Globus pallidus (tissue), 1 donor: ENCODE measurements around the gene CD53.
"Not testable (repeated sequence)": the region's sequence is repeated elsewhere in the genome, so short reads cannot be mapped to it uniquely, and the experiment has no call there.

Experiments
- DNase-seq: peaks from one replicate; pipeline ENCODE4 v3.0.0-alpha.2; 2015; ENCODE audit warnings: low spot score

The CD53 gene

DNA sequence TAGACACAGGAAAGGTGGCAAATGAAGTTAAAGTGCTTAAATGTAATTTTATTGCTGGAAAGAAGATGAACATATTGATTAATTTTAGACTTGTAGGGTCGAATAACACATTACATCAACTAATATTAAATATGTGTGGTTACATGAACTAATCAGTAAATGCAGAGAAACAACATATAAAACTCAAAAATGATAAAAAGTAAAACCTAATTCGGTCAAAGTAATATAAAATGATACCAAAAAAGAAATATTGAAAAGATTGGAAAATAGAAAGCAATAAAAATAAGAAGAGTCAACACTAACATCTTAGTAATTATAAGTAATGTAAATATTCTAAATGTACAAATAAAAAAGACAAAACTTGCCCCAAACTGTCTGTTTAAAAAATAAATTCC lies 43.3 kb downstream of the CD53 start:
- no peak for DNase-seq

DNA sequence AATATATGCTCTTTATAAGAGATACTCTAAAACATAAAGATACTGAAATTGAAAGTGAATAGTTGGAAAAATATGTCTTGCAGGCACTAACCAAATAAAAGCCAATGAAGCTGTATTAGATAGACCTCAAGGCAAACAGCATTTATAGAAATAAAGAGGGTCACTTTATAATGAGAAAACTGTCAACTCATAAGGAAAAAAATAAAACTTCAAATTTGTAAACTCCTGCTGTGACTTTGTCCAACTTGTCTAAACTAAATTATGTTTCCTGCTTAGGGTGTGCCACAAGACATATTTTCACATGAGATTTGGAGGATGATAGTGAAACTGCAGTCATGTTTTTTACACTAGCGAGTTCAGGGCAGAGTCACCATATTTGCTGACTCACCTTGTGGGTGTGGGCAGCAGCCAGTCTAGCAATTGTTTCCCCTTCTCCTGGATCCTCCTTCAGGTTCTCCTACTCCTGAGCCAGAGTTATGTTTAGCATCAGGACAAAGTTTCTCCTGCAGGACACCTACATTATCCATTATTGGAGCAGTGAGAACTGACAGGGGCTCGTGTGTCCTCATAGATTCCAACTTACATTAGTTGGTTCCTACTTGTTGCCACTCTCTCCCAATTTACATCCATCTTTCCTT lies 43.8 kb downstream of the CD53 start:
- no peak for DNase-seq

DNA sequence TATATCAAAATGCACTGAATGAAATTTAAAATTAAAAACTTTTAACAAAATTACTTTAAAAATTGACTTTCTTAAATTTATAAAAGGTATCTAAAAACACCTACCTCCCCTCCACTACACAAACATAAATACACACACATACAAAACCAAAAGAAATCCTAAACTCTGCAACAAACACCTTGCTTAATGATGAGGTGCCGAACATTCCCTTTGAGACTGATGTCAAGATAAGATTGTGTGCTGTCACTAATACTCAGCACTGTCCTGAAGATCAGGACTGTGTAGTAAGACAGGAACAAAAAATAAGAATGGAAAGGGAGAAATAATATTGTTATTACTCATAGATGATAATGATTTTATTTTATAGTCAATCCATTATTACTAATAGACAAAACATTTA lies 45.1 kb downstream of the CD53 start:
- DNase-seq: no peak

DNA sequence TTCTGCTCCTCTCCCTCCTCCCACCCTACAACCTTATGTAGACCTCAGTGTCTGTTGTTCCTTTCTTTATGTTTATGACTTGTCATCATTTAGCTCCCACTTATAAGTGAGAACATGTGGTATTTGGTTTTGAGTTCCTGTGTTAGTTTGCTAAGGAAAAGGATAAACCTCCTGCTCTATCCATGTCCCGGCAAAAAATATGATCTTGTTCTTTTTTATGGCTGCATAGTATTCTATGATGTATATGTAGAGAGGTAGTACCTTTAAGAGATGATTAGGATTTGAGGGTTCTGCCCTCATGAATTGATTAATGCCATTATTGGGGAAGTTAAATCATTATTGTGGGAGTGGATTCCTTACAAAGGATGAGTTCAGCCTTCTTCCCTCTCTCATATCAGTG lies 49.0 kb downstream of the CD53 start:
- no peak for DNase-seq

DNA sequence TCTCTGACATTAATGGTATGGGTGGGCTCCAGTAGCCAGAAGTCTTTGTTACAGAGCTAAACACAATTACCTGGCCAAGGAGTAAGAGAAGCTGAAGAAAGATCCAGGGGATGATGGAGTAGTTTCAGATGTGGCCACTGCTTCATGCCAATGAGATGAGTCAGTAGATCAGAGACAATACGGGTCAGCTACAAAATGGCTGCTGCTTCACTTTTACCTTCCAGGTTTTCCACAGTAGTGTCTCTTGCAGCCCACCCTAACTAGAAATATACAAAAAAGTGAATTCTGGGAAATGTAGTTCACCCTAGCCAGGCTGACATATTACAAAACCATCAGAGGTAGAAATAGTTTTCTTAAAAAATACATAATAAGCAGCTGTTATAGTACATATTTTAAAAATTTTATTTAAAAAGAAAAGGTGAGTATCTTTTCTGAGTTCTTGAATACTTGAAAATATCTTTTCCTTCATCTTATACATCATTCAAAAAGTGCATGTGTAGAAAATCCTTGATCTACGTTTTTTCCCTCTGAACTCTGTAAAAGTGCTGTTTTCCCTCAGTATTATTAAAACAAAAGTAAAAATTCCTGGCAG lies 54.6 kb downstream of the CD53 start:
- DNase-seq: no peak

DNA sequence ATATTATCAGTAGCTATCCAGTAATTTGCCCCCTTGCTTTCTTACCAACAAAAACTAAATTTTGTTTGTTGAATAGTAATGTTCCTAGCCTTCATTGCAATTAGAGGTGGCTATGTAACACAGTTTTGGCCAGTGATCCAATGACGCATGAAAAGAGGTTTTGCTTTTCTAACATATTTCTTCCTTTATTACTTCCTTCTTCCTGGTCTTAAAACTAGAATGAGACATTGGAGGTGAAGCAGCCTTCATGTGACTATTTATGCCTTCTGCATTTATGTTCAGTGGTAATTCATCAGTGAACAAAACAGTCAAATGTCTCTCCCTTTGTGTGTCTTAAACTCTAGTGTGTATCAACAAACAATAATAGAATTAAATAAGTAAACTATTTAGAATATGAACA lies 55.2 kb downstream of the CD53 start:
- no peak for DNase-seq

DNA sequence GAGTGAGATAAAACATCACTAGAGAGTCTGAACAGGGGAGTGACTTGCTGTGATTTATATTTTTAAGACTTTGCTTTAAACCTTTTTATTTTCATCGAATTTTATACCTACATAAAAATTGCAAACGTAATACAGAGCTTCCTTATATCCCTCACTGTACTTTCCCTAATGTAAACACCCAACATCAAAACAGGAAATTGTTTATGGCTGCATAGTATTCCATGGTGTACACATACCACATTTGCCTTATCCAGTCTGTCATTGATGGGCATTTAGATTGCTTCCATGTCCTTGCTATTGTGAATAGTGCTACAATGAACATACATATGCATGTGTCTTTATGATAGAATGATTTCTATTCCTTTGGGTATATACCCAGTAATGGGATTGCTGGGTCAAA lies 56.0 kb downstream of the CD53 start:
- no peak for DNase-seq

DNA sequence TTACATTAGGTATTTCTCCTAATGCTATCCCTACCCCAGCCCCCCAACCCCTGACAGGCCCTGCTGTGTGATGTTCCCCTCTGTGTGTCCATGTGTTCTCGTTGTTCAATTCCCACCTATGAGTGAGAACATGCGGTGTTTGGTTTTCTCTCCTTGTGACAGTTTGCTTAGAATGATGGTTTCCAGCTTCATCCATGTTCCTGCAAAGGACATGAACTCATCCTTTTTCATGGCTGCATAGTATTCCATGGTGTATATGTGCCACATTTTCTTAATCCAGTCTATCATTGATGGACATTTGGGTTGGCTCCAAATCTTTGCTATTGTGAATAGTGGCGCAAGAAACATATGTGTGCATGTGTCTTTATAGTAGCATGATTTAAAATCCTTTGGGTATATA lies 58.1 kb downstream of the CD53 start:
- not testable (repeated sequence) for DNase-seq

DNA sequence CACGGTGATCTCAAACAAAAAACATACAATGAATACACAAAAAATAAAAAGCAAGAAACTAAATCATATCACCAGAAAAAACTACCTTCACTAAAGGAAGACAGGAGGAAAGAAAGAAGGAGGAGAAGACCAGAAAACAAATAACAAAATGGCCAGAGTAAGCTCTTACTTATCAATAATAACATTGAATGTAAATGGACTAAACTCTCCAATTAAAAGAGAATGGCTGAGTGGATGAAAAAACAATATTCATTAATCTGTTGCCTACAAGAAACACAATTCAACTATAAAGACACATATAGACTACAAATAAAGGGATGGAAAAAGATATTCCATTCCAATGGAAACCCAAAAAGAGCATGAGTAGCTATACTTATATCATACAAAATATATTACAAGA lies 63.6 kb downstream of the CD53 start:
- no peak for DNase-seq

DNA sequence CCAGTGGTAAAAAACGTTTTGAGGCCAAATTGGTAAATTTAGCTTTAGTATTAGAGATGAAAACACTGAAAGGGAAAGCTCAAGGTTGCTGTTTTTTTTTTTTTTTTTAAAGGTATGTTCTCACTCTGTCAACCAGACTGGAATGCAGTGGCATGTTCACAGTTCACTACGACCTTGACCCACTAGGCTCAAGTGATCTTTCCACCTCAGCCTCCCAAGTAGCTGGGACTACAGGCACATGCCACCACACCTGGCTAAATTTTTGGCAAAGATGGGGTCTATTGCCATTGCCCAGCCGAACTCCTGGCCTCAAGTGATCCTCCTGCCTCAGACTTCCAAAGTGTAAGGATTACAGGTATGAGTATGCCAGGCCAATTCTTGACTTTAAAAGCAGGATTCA lies 71.9 kb downstream of the CD53 start:
- DNase-seq: no peak

DNA sequence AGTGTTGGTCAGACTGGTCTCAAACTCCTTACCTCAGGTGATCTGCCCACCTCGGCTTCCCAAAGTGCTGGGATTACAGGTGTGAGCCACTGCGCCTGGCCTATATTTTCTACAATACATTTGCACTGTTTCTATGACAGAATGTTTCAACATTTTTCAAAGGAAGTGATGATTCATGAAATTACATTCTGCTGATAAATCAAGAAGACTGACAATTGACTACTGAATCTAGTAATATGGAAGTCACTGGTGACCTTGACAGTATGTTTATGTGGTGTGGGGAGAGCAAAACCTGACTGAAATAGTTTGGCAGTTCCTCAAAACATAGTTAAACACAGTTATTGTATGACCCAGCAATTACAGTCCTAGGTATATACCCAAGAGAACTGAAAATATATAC lies 72.7 kb downstream of the CD53 start:
- no peak for DNase-seq

DNA sequence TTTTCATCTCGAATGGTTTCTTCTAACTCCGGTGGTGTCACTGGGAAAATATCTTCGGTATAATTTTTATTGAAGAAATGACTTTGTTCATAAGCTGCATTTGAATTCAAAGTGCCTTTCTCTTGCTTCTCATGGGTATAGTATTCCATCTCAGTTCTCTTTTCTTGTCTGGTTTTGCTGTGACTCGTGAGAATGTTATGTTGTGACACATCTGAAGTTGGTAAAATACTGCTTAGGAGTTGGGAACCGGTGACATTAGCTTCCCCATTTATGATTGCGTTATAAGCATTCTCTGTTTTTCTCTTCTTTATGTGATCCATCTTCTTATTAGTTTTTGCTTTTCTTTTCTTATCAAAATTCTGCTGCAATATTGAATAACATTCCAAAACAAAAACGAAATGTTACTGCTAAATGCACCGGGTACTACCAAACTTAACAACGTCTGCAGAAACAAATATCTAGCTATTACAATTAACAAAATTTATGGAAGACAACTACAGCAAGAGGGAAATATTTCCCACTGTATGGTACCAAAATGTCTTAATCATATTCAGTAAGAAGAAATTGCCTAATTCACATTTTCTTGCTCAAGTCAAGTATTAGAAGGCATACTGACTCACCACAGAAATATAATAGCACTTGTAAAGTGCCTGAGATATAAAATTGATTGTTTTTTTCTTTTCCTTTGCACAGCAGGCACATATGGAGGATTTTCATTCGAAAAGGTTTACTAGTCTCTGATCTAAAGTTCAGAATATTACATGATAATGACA lies 75.3 kb downstream of the CD53 start:
- DNase-seq: no peak
